Kidney (tissue), 14 donors: ENCODE results near the gene AGXT2. TPM values are rescaled to one million over a fixed set of nuclear protein-coding genes. Genes with fewer than 3 reads are reported as not detected.

ENCODE experiments used
- DNase-seq, 5 donors: peaks; one replicate each; pipeline ENCODE4 v3.0.0-alpha.2; 2013 to 2020
- FAIRE-seq: peaks from 2 replicates; lab custom pipeline; 2012; peaks lifted over from hg19 to GRCh38; lab: Jason Lieb, UNC
- H3K27ac ChIP-seq, 2 donors: one replicate each; pipeline ENCODE4 v1.7.0; 2013; ENCODE audit warnings: low read depth in 2 of 2, low read length in 2 of 2, inconsistent platforms in 1 of 2
- H3K27me3 ChIP-seq: one replicate; pipeline ENCODE4 v1.7.1; 2013; ENCODE audit warnings: low read length, inconsistent platforms; ENCODE audit not compliant: control insufficient read depth, insufficient read depth
- H3K36me3 ChIP-seq, 3 donors: one replicate each; pipeline versions ENCODE4 v1.7.0 to v1.7.1; 2013; ENCODE audit warnings: low read length in 3 of 3, control low read depth in 1 of 3, inconsistent platforms in 1 of 3; ENCODE audit not compliant: insufficient read depth in 3 of 3, control insufficient read depth in 2 of 3
- H3K4me1 ChIP-seq, 3 donors: one replicate each; pipeline versions ENCODE4 v1.7.0 to v1.7.1; 2013; ENCODE audit warnings: low read length in 3 of 3, inconsistent platforms in 1 of 3, low read depth in 1 of 3; ENCODE audit not compliant: control insufficient read depth in 2 of 3, insufficient read depth in 2 of 3
- H3K4me3 ChIP-seq, 3 donors: one replicate each; pipeline versions ENCODE4 v1.7.0 to v1.8.1; 2013; ENCODE audit warnings: low read length in 3 of 3, control low read depth in 1 of 3, inconsistent platforms in 1 of 3
- H3K9ac ChIP-seq, 3 donors: one replicate each; pipeline versions ENCODE4 v1.7.0 to v1.7.1; 2013; ENCODE audit warnings: low read length in 3 of 3, control low read depth in 1 of 3, inconsistent platforms in 1 of 3
- H3K9me3 ChIP-seq, 3 donors: one replicate each; pipeline versions ENCODE4 v1.7.0 to v1.7.1; 2013; ENCODE audit warnings: low read length in 3 of 3, control low read depth in 1 of 3, inconsistent platforms in 1 of 3; ENCODE audit not compliant: control insufficient read depth in 2 of 3, insufficient read depth in 1 of 3
- CTCF ChIP-seq: IDR thresholded peaks from 3 replicates; pipeline ENCODE4 v1.5.1; 2012; ENCODE audit warnings: mild to moderate bottlenecking, moderate library complexity, borderline replicate concordance; ENCODE audit not compliant: insufficient read depth; ENCODE audit errors: extremely low read depth
- intact Hi-C: fragments of 100-400 bp; cut with DNase I; formaldehyde crosslinking; loops from one replicate; pipeline ENCODE4 v1.11.1; 2022
- polyA plus RNA-seq: library from polyadenylated mRNA; stranded (reverse); fragments of 350-450 nt; fragmentation: Illumina TruSeq; extraction: RNeasy Lipid Tissue Mini Kit (QIAGEN cat#74804); gene quantifications from one replicate; pipeline ENCODE4 v1.2.3, GENCODE V29; 2014; ENCODE audit warnings: low read depth, low replicate concordance; ENCODE audit not compliant: insufficient read depth
- total RNA-seq: library from RNA; stranded (reverse); fragmentation: NEBNext Ultra II Directional; extraction: Animal tissue kit (Norgen Biotek cat#: 25700); gene quantifications from one replicate; pipeline ENCODE4 v1.2.1, GENCODE V29; 2021
- donor health status: control.
- donor health status: control.
- donor health status: control.
- donor health status: control.
- donor health status: control.
- donor health status: DM: yes; HTN: yes; CAD: no.
- donor health status: Normal renal cell carcinoma (clear cell type).

Gene AGXT2
- total and polyA plus RNA-seq, 2 donors from 2014 or later: 8.0 to 215 TPM

- intact Hi-C loops: no loop called here
- Histone ChIP-seq H3K9me3 (no peaks in the 10 kb centered on the region), H3K9ac (no peak overlapping the region), H3K27me3 (no peaks in the 10 kb centered on the region), H3K27ac (no peak overlapping the region), H3K36me3 (peaks cover 0 to 5% (median 0%) of the 10 kb centered on the region in 3 donors), H3K4me3 (no peak overlapping the region), H3K4me1 (peaks cover 0 to 4% (median 0%) of the 10 kb centered on the region in 3 donors)
- TF ChIP-seq CTCF: no peak
- DNase-seq (peak in 1 of 5 donors; percentile 31), FAIRE-seq (no peak)
These were observed 48.5 kb upstream of the AGXT2 start for GRCh38 chr5:35096216-35096615.

- no peak for DNase-seq
- H3K27me3 ChIP-seq: no peaks in the 10 kb centered on the region
- intact Hi-C loops: no loop called here
- no peak overlapping the region for H3K27ac ChIP-seq
- H3K4me3 ChIP-seq: no peak overlapping the region
- H3K4me1 ChIP-seq: peaks cover 0 to 4% (median 0%) of the 10 kb centered on the region in 3 donors
- no peak for FAIRE-seq
- H3K9ac ChIP-seq: no peak overlapping the region
- no peak for TF ChIP-seq CTCF
- H3K36me3 ChIP-seq: peaks cover 0 to 3% (median 0%) of the 10 kb centered on the region in 3 donors
- H3K9me3 ChIP-seq: no peaks in the 10 kb centered on the region
These were observed 47.6 kb upstream of the AGXT2 start for GRCh38 chr5:35095366-35095765.

- intact Hi-C loops: no loop called here
- no peak for FAIRE-seq
These were observed 47.2 kb upstream of the AGXT2 start for GRCh38 chr5:35094948-35095347.

More at GRCh38 chr5:35094948-35095347, 47.2 kb upstream of the AGXT2 start:
- no peaks in the 10 kb centered on the region for H3K36me3 ChIP-seq
- H3K4me3 ChIP-seq: no peak overlapping the region
- H3K27me3 ChIP-seq: no peaks in the 10 kb centered on the region
- peaks cover 0 to 4% (median 0%) of the 10 kb centered on the region in 3 donors for H3K4me1 ChIP-seq
- no peak for TF ChIP-seq CTCF
- H3K9ac ChIP-seq: no peak overlapping the region
- DNase-seq: no peak
- H3K27ac ChIP-seq: no peak overlapping the region
- no peaks in the 10 kb centered on the region for H3K9me3 ChIP-seq
